GM19025 (cell line): ENCODE measurements around the gene PYCR2.

Experiments
- ATAC-seq: cut with Tn5 transposase; IDR thresholded peaks from one replicate; pipeline ENCODE4 v1.9.1; 2021; ENCODE audit warnings: mild to moderate bottlenecking, low read depth, moderate library complexity; ENCODE audit not compliant: unreplicated experiment

PYCR2 gene

GRCh38 chr1:225880222-225880588, 43.8 kb downstream of the PYCR2 start:
- no peak for ATAC-seq

GRCh38 chr1:225879521-225880221, 44.4 kb downstream of the PYCR2 start:
- ATAC-seq, result no peak

- no peak for ATAC-seq
Measured at GRCh38 chr1:225878282-225878681, 45.8 kb downstream of the PYCR2 start.

- no peak for ATAC-seq
Measured at GRCh38 chr1:225877580-225877979, 46.5 kb downstream of the PYCR2 start.

- ATAC-seq, result no peak
Measured at GRCh38 chr1:225876900-225877510, 47.0 kb downstream of the PYCR2 start.

GRCh38 chr1:225875044-225875815, 48.8 kb downstream of the PYCR2 start:
- no peak for ATAC-seq

GRCh38 chr1:225874431-225874830, 49.6 kb downstream of the PYCR2 start:
- no peak for ATAC-seq

GRCh38 chr1:225873281-225873850, 50.7 kb downstream of the PYCR2 start:
- no peak for ATAC-seq

- no peak for ATAC-seq
Measured at GRCh38 chr1:225872075-225872430, 52.0 kb downstream of the PYCR2 start.

GRCh38 chr1:225871359-225872074, 52.5 kb downstream of the PYCR2 start:
- ATAC-seq, result no peak

GRCh38 chr1:225870911-225871310, 53.1 kb downstream of the PYCR2 start:
- no peak for ATAC-seq
